WTC11 (cell line): ENCODE data around the gene KRTAP21-2.

ENCODE experiments used
- CREM ChIP-seq: sonication (generic); formaldehyde crosslinking; IDR thresholded peaks from 2 replicates; pipeline ENCODE4 v1.8.1; 2022; ENCODE audit warnings: mild to moderate bottlenecking, missing genetic modification reagents, moderate library complexity
- SOX15 ChIP-seq: fragments of 250-450 bp; sonication (Bioruptor Pico); IDR thresholded peaks from 2 replicates; pipeline ENCODE4 v1.9.0; 2021; ENCODE audit warnings: mild to moderate bottlenecking
- ZNF671 ChIP-seq: fragments of 250-450 bp; sonication (Bioruptor Pico); IDR thresholded peaks from 2 replicates; pipeline ENCODE4 v1.8.0; 2021; ENCODE audit warnings: mild to moderate bottlenecking
- TF ChIP-seq, protein P1 (sequence below): fragments of 200-600 bp; IDR thresholded peaks from 2 replicates; pipeline ENCODE4 v1.8.0; 2022; ENCODE audit warnings: antibody characterized with exemption

DNA sequence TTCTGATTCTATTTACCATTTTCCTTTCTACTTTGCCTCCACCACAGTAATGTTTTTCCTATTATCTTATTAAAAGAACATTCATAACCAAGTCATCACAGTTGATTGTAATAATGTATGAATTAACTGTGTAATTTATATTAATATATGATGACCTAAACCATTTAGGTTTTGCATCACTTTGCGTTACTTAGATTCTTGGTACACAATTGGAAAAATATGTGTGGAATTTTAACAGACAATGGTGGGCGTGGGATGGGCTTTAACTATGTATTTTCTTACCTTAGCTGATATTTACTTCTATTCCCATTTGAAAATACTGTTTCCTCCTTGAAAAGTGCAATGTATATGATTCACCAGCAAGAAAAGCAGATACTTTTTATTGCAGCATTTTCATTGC is 32.1 kb downstream of the KRTAP21-2 start:
- TF ChIP-seq, protein P1, sequence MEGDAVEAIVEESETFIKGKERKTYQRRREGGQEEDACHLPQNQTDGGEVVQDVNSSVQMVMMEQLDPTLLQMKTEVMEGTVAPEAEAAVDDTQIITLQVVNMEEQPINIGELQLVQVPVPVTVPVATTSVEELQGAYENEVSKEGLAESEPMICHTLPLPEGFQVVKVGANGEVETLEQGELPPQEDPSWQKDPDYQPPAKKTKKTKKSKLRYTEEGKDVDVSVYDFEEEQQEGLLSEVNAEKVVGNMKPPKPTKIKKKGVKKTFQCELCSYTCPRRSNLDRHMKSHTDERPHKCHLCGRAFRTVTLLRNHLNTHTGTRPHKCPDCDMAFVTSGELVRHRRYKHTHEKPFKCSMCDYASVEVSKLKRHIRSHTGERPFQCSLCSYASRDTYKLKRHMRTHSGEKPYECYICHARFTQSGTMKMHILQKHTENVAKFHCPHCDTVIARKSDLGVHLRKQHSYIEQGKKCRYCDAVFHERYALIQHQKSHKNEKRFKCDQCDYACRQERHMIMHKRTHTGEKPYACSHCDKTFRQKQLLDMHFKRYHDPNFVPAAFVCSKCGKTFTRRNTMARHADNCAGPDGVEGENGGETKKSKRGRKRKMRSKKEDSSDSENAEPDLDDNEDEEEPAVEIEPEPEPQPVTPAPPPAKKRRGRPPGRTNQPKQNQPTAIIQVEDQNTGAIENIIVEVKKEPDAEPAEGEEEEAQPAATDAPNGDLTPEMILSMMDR = no peak
- TF ChIP-seq CREM (CRISPR knock-in tag) = no peak
- TF ChIP-seq SOX15 (CRISPR knock-in tag) = no peak
- no peak for TF ChIP-seq ZNF671 (CRISPR knock-in tag)
